Activated CD4-positive, CD25-positive, alpha-beta regulatory T cell treated with anti-CD3 and anti-CD28 coated beads, Interleukin-2, amount 50 U/mL, for 24 hours (primary cell): ENCODE measurements around the gene ZBTB21.
"Not testable (repeated sequence)": the region's sequence is repeated elsewhere in the genome, so short reads cannot be mapped to it uniquely, and the experiment has no call there.

Experiments
- ATAC-seq, 2 donors: fragments of 150-1000 bp; cut with Tn5 transposase; one replicate each; pipeline ENCODE4 v1.10.0; 2021; ENCODE audit warnings: mild to moderate bottlenecking in 1 of 2, moderate library complexity in 1 of 2

Gene ZBTB21

DNA sequence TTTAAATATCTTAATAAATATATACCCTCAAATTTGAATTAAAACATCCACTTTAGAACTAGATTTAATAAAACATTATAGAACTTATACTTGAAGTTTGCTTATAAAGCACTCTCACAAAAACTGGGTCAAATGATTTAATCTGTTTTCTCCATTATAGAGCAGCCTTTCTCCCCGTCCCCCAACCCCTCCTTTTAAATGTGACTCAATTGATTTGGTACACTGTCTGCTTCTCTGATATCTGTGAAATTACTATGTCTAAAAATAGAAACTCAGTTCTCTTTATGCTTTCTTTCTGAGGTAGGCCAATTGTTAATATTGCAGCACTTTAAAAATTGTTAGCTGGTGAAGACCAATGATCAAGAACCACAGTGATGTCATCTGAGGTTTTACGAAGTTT, 6.9 kb upstream of the ZBTB21 start:
- ATAC-seq, result no peak

DNA sequence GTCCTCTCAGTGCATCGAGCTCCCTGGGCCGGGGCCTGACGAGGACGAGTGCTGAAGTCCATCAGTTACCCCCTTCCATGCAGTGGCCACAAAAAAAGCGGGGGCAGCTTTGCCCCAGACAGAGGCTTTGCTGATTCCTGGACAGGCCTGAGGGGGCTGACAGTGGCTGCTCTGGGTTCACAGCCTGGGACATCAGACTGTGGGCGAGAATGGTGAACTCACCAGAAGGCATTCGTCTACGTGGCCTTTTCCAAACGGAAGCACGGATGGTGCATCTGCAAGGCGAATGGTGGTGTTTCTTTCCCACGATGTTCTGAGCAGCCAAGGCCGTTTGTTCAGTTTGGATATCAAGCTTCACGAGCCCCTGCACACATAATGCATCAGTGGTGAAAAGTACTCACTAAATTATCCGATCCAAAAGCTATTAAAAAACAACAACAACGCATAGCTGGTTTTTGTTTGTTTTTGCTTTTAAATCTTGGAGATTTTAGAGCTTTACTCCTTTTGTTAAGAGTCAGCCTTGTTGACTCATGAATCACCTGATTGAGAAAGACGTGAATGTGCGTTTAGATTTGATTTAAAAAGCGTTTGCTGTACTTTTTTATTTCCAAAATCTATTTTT, 6.3 kb upstream of the ZBTB21 start:
- ATAC-seq, result no peak

DNA sequence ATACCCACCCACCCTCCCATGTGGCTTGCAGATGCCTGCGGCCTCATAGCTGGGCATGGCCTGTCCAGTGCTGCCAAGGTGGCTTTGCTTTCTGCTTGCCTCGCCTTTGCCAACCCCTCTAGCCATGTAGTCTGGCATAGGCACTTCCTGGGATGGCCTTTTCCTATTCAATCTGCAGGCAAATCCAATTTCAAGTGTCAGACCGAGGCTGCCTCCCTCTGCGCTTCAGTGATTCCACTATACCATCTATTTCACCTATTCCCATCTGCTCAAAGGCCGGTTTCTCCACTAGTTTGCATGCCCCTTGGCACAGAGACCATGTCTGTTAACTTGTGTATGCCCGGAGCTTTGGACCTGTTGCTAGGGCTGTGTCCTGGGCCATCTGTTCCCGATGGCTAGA, 3.8 kb upstream of the ZBTB21 start:
- no peak for ATAC-seq

DNA sequence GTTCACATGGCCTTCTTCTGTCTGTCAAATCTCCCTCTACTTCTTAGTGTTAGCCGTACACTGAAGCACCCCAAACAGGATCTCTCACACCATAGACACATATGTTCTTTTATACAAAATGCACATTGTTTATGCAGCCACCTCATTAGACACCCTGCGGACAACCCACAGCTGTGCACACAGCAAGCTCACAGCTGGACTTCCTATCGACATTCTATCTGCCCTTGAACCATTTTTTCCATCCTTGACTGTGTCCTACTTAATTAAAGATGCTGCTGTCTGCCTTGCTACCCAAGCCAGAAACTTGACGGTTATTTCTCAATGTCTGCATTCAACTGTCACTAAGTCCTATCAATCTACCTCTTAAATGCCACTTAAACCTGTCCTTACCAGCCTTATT, 3.2 kb upstream of the ZBTB21 start:
- no peak for ATAC-seq

DNA sequence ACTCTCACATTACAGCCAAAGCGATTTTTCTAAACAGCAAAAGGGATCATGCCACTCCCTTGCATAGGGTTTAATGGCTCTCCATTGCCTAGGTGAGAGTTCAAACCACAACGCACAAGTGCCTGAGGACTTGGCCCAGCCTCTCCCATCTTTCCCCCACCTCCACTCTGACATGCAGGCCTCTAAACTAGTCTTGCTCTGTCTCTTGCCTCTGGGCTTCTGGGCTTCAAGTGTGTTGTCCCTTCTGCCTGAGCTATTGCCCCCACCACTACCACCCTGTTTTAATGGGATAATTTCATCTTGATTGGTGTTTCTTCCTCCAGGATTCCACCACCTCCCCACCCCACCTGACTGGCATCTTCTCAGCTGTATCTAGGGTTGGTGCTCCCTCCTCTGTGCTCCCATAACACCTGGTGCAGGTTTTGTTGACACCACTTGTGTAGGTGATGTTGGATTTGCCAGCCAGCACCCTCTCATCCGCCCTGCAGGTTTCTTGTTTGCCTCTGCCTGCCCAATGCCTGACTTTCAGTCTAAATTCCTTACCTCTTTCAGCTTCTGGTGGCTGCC, 2.7 kb upstream of the ZBTB21 start:
- no peak for ATAC-seq

DNA sequence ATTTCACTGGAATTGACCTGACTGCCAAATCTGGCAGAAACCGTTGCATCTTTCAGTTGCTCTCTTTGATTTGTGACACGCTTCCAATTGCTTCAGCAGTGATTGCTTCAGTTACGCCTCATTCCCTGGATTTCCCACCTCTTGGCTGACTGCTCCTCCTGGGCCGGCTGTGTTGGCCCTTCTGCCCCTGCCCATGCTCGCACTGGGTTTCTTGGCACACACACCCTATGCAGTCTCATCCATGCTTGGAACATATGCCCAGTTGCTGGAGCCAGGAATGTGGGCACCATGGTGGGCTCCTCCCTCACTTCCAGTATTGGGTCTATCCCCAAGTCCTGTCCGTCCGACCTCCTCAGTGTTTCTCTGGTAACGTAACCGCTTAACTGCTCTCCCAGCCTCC, 2.2 kb upstream of the ZBTB21 start:
- no peak for ATAC-seq

DNA sequence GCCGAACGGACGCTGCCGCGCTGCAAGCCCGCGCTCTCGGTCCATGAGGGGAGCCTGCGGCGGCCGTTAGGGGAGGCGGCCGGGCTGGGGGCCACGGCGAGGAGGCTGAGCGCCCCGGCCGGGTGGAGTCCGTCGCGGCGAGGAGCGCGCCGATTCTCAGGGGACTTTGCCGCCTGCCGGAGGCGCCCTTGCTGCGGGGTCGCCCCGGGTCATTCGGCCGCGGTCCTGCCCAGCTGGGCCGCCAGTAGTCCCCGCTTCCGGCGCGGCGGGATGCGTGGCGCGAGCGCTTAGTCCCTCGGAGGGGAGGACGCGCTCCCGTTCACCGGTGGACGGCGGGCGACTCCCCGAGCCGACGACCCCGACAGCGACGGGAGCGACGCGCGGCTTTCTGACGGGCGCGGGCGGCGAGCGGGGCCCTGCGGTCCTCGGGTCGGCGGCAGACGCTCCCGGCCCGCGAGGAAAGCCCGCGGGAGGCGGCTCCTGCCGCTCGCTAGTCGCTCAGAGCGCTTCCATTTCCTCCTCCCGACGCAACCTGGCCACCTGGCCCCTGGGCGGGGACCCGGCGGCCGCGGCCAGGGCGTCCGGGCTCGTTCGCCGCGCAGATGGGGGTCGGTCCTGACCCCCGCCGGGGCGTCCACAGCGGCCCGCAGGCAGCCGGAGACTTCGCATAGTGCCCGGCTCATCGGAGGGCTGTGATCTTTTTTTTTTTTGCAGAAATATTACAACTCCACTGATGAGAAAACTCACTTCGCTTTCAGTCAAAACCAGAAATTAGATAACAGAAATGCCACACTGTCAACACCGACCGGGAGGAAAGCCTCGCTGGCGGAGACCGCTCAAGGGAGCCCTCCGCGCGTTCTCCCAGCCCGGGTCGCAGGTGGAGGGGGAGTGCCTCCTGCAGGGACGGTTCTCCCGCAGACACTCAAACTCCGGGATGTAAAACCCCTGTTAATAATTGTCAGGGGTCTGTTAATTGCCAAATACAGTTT, 641 bp upstream of the ZBTB21 start:
- no peak for ATAC-seq

DNA sequence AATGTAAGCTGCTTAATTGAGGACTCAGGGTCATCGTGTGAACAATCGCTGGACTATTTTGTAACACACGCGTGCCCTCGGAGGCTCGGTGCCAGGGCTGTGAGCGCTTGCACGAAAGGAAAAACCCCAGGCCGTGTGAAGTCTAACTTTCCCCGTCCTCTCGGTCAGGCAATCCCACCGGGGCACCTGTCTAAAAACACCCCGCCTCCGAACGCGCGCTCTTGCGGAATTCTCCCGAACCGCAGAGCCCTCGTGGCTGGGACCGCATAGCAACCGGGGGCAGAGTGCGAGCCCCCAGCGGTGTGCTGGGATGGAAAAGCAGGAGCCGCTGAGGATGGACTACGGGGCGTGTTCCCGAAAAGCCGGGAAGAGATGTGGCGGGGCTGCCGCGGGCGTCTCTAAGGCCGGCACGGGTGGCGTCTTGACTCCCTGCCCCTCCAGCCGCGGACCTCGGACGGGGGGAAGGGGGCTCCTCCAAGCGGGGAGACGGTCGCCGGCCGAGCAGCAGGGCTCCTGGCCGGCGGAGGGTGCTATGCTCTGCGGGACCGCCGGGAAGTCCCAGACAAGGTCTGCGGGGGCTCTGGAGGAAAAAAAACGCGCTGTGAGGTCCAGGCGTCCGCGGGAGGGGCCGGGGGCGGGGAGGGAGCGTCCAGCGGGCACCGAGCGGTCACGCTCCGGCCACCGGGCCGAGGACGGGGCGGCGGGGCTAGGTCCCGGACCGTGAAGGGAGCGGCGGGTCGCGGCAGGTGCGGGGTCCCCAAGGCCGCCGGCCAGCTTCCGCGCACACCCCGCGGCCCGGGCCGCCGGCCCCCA, 936 bp downstream of the ZBTB21 start:
- peak; percentile 15 to 19 for ATAC-seq

DNA sequence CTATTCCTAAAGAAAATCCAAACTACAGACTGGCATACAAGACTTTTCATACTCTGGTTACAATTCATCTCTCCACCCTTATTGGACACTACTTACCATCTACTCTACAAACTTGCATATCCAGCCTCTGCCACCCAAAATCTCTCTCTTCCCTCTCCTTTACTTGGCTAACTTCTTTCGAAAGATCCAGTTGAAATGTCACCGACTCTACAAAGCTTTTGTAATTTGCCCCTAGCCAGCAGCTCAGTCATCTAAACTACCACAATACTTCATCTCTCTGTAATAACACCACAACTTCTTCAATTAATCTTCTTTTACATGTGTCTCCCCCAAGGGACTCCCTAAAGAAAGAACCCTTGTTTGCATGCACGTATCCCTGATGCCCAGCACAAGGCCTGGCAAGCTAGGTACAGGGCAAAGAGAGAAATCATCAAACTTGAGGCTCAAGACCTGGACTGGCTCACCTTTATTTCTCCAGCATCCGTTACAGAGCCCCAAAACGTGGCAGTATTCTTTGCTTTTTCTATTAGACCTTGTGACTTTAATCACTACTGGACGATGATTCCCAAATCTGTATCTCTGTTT, 2.7 kb downstream of the ZBTB21 start:
- no peak for ATAC-seq

DNA sequence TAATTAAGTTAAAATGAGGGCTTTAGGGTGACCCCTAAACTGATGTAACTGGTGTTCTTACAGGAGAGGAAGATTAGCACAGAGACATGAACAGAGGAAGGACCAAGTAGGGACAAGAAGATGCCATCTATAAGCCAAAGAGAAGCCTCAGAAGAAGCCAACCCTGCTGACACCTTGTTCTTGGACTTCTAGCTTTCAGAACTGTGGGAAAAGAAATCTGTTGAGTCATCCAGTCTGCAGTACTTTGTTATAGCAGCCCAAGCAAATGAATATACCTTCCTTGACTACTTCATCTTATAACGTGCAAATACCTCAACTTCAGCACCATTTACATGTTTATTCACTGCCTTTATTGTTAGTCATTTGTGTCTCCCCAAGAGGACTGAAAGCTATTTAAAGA, 3.4 kb downstream of the ZBTB21 start:
- ATAC-seq, result no peak

DNA sequence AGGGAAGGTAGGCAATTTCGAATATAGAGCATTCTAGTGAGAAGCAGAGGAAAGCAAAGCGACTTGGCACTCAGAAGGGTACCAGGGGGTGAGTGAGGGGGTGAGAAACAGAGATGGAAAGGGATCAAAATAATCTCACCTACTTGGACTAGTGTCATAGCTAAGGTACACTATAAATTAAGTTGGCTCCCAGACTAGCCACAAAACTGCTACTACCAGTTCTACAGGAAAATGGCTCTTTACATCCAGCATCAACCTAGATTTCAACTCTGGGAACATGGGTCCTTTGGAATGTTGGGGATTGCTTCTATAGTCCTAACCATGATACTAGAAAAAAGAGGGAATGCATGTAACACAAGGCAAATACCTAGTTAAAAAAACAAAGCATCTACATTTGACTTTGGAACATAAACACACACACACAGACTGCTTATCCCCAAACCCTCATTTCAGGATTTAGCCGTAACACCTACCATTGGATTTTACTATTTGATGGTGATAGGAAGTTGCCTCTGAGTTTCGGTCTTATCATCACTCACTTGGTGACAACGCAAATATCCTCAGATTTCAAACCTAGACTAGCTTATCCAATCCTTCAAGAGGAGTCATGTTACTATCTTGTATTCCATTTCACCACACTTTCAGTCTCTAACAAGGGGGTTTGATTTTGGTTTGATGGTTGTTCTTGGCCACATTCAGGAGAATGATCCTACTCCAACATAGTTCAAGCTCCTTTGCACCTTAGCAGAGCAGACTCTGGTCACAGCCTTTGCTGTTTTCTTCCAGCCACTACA, 5.6 kb downstream of the ZBTB21 start:
- ATAC-seq, result no peak

DNA sequence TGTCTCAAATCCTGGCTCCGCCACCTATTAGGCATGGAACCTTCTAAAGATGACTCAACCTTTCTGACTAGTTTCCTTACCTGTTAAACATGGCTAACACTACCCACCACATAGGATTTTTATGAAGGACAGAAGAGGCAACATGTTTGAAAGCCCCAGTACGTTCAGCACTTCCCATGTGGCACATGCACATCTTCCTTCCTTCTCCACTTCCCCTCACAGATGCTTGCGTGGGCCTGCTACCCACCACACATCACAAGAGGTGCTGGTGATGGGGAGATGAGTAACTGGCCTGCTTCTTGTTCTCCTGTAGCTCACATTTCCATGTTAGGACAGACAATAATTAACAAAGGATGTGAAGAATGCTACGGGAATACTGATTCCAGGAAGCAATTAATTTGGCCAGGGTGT, 7.1 kb downstream of the ZBTB21 start:
- ATAC-seq, result peak; percentile 36 to 46

DNA sequence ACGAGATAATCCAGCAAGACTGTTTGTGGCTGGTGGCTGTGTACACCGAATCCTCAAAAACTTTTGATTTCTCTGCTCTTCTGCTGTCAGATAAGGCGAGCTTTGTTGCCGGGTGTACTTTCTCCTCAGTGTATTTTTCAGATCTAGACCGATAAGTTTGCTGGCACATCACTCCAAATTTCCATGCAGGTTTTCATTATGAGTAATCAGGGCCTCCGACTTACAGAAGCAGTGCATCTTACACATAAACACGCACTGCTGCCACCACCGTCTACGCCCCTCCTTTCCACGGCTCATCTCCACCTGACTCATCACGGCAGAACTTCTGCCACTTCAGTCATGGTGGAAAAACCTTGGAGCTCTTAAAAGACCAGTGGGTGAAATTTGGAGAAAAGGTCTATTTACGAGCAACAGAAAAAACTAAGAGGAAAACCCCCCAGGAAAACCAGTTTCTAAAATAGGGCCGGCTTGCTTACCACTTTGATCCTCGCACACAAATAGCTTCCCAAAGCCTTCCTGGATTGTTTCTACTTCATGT, 7.7 kb downstream of the ZBTB21 start:
- ATAC-seq, result peak; percentile 96

DNA sequence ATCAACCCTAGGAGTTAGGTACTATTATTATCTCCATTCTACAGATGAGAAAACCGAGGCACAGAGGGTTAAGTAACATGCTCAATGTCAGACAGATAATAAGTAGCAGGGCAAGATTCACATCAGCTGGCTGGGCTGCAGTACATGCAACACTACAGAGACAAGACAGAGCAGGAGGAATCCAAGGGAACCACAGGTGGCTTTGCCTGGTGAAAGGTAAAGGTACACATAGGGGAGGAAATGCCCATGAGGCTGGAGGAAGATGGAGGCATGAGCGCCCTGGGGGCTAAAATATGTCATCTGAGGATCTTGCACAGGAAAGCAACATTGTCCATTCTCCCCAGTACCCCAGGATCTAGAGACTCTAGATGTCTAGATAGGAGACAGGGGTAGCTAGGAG, 8.4 kb downstream of the ZBTB21 start:
- ATAC-seq, result no peak

DNA sequence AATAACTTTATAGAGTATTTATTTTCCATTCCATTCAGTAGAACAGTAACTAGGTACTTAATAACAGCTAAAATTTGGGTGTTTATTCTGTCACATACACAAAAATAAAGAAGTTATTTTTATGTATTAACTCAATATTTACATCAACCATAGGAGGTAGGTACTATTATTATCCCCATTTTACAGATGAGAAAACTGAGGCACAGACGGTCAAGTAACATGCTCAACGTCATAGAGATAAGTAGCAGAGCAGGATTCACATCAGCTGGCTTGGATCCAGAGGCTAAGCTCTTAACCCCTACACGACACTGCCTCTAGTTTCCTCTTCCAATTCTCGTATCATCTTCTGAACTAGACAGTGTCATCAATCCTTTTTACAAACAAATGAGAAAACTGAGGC, 9.3 kb downstream of the ZBTB21 start:
- ATAC-seq, result no peak

DNA sequence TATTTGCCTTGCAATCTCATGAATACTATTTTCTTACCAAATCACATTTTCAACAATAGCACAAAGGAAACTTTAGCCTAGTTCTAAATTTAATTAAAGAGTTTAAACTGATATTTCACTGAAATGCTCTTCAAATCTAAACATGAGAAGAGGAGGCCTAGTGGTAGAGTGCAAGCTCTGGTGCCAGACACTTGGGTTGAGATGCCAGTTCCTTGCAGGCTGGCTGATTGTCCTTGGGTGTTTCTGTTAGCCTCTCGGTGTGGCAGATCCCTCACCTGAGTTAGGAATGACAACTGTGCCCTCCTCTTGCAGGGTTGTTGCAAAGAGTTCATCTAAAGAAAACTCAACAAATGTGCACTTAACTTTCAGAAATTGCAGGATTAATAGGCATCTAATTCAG, 12.5 kb downstream of the ZBTB21 start:
- ATAC-seq, result no peak

DNA sequence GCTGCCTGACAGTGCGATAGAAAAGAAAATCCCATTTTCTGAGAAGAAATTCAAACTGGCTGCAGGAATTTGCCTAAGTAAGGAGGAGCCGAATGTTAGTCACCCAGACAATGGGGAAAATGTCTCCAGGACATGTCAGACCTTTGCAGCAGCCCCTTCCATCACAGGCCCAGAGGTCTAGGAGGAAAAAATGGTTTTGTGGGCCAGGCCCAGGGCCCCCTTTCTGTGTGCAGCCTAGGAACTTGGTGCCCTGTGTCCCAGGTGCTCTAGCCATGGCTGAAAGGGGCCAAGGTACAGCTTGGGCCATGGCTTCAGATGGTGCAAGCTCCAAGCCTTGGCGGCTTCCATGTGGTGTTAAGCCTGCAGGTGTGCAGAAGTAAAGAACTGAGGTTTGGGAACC, 14.6 kb downstream of the ZBTB21 start:
- ATAC-seq, result no peak

DNA sequence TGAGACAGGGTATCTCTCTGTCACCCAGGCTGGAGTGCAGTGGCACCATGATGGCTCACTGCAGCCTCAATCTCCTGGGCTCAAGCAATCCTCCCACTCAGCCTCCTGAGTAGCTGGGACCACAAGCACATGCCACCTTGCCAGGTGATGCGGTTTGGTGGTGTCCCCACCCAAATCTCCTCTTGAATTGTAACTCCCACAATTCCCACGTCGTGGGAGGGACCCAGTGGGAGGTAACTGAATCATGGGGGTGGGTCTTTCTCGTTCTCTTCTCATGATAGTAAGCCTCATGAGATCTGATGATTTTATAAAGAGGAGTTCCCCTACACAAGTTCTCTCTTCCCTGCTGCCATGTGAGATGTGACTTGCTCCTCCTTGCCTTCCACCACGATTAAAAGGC, 15.5 kb downstream of the ZBTB21 start:
- not testable (repeated sequence) for ATAC-seq

DNA sequence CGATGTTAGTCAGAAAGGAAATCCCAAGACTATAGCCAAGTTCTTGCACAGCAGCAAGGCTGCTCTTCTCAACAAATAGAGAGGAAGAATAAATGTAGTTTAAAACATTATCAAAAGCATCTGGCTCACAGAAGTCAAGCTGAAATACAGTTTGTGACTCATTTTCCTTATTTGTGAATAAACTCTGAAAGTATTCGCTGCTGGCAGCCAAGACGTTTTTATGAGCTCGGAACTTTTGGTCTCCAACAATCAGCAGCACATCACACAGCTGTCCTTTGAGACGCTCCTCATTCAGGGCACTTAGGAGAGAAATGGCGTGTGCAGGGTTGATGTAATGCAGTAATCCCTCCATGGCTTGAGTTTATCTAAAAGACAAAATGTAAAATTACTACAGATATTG, 16.4 kb downstream of the ZBTB21 start:
- no peak for ATAC-seq

DNA sequence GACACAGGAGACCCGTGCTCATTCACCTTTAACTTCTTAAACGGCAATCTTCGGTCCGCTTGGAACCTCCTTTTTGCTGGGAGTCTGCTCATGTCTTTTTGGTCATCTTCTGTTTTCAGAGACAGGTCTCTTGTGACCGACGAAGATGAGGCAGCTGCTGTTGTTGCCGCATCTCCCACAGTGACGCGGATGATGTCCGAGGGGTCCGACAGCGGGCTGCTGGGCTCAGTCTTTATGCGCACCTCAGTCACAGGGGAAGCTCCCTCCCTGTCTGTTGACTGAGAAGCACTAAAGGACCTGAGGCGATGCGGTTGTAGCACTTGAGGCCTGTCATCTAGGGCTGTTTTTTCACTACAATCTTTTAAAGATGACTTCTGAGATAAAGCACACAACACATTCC, 17.6 kb downstream of the ZBTB21 start:
- no peak for ATAC-seq

DNA sequence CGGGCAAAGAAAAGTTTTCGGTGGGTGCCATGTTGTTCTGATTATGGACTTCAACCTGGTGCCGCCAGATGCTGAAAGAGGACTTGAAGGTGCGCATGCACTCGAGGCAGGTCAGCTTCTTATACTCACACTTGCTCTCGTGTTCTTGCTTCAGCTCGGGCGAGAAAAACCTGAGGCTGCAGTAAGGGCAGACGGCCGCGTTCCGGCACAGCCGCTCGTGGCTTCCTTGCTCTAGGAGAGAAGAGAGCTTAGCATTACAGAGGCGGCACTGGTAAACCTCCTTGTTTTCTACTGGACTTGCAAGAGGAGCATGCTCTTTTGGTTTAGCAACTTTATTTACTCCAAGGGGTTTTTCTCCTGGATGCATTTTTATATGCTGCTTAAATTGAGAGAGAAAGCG, 18.5 kb downstream of the ZBTB21 start:
- ATAC-seq, result no peak

DNA sequence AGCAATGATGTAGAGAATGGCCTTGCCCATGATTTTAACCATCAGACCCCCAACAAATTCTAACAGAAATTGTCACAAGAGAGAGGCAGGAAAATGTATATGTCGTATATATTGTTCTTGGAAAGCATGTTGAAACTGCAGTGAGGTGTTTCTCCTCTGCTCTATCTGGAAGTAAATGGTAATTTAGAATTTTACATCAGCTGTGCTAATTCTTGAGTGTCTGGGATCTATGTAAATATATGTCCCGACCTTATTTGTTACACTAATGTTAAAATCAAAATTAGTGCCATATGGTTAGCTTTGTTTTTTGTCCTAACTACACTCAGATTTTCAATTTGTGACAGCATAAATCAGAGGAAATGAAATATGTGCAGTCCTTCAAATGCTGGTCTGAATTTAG, 20.5 kb downstream of the ZBTB21 start:
- no peak for ATAC-seq
